K562 (cell line): Measurements from ENCODE around the gene PRSS53. TPM values are rescaled to one million over a fixed set of nuclear protein-coding genes. Genes with fewer than 3 reads are reported as not detected.
A peak's percentile ranks its signal among the peaks of the same experiment; 100 is the strongest.

Experiments
- ATAC-seq: fragments of 200-7000 bp; cut with Tn5 transposase; 3 replicates; pipeline ENCODE4 v1.9.1; 2020; ENCODE audit warnings: moderate library complexity
- BruUV-seq: library from RNA; stranded (reverse); fragments of 400-500 nt; replicated peaks from 2 replicates; lab custom pipeline; 2021; lab: Mats Ljungman, UMichigan
- CTCF ChIA-PET: fragments of 300-600 bp; formaldehyde crosslinking; extraction: SDS; loops from one replicate; lab custom pipeline; 2021; ENCODE audit warnings: low intra/inter-chr PET ratio; lab: Yijun Ruan, JAX
- POLR2A ChIA-PET: fragments of 300-600, 350-650 bp; sonication (Branson Sonifier 250); formaldehyde crosslinking; extraction: SDS; loops from one replicate; lab custom pipeline; 2021; ENCODE audit warnings: antibody characterized with exemption, inconsistent platforms; lab: Yijun Ruan, JAX
- DNase-seq, 4 experiments: peaks; one replicate each; pipeline versions ENCODE4 v3.0.0 to v3.0.0-alpha.2; 2011 to 2018; ENCODE audit warnings: low spot score in 3 of 4, mixed read lengths in 3 of 4; ENCODE audit errors: extremely low read depth in 1 of 4
- FAIRE-seq: peaks from 2 replicates; lab custom pipeline; 2011; peaks lifted over from hg19 to GRCh38; lab: Jason Lieb, UNC
- H2AFZ ChIP-seq: 2 replicates; pipeline ENCODE4 v1.6.0; 2011; ENCODE audit warnings: low read depth, low read length, control low read depth, inconsistent platforms
- H3K27ac ChIP-seq: fragments of 200-600 bp; 3 replicates; pipeline ENCODE4 v1.8.0; 2011; ENCODE audit warnings: low read depth, mild to moderate bottlenecking, control low read depth, inconsistent platforms, low read length, moderate library complexity, mixed read lengths; ENCODE audit errors: extremely low read depth
- H3K27me3 ChIP-seq, 2 experiments: fragments of 300-600 bp in 1 of 2; 2 replicates in 1 of 2; 3 replicates in 1 of 2; pipeline versions ENCODE4 v1.6.0 to v1.8.0; 2011; ENCODE audit warnings: inconsistent platforms in 2 of 2, low read length in 2 of 2, mild to moderate bottlenecking in 1 of 2, mixed read lengths in 1 of 2, moderate library complexity in 1 of 2; ENCODE audit not compliant: control insufficient read depth in 2 of 2, insufficient read depth in 2 of 2
- H3K36me3 ChIP-seq: fragments of 300-600 bp; 3 replicates; pipeline ENCODE4 v1.8.0; 2011; ENCODE audit warnings: mild to moderate bottlenecking, low read length, inconsistent platforms; ENCODE audit not compliant: control insufficient read depth, insufficient read depth
- H3K4me1 ChIP-seq, 2 experiments: fragments of 200-600 bp in 1 of 2; replicated peaks in 1 of 2; 2 replicates in 1 of 2; 3 replicates in 1 of 2; pipeline versions ENCODE4 v1.5.1 to v1.8.0; 2011; ENCODE audit warnings: inconsistent platforms in 2 of 2, low read length in 2 of 2, mild to moderate bottlenecking in 1 of 2, mixed read lengths in 1 of 2, moderate library complexity in 1 of 2; ENCODE audit not compliant: control insufficient read depth in 2 of 2, insufficient read depth in 2 of 2
- H3K4me2 ChIP-seq: 2 replicates; pipeline ENCODE4 v1.6.1; 2011; ENCODE audit warnings: low read length, control low read depth, inconsistent platforms, mixed read lengths; ENCODE audit not compliant: insufficient read depth
- H3K4me3 ChIP-seq: fragments of 200-600 bp; sonication (generic), shearing (Covaris generic); 2 replicates; pipeline ENCODE4 v1.5.1; 2016; ENCODE audit warnings: control low read depth, inconsistent platforms
- H3K79me2 ChIP-seq: fragments of 200-600 bp; 3 replicates; pipeline ENCODE4 v1.8.0; 2011; ENCODE audit warnings: low read length, inconsistent platforms; ENCODE audit not compliant: control insufficient read depth, insufficient read depth
- H3K9ac ChIP-seq, 2 experiments: 2 replicates each; pipeline versions ENCODE4 v1.6.0 to v1.6.1; 2011; ENCODE audit warnings: low read depth in 2 of 2, low read length in 2 of 2, control low read depth in 1 of 2, inconsistent platforms in 1 of 2, mild to moderate bottlenecking in 1 of 2, mixed read lengths in 1 of 2; ENCODE audit not compliant: insufficient read depth in 1 of 2
- H3K9me1 ChIP-seq: one replicate; pipeline ENCODE4 v1.6.0; 2011; ENCODE audit warnings: inconsistent platforms, mild to moderate bottlenecking, low read length, moderate library complexity; ENCODE audit not compliant: control insufficient read depth, insufficient read depth
- H3K9me3 ChIP-seq: replicated peaks from 2 replicates; pipeline ENCODE4 v1.5.1; 2011; ENCODE audit warnings: low read depth, low read length, inconsistent platforms; ENCODE audit not compliant: control insufficient read depth, insufficient read depth
- H4K20me1 ChIP-seq: replicated peaks from 2 replicates; pipeline ENCODE4 v1.6.1; 2011; ENCODE audit warnings: low read length, inconsistent platforms, mixed read lengths; ENCODE audit not compliant: control insufficient read depth, insufficient read depth
- CC2D1A ChIP-seq: fragments of 450-650 bp; IDR thresholded peaks from 2 replicates; pipeline ENCODE4 v1.6.1; 2017; ENCODE audit warnings: mild to moderate bottlenecking
- EZH2 ChIP-seq: IDR thresholded peaks from 2 replicates; pipeline ENCODE4 v1.6.1; 2012; ENCODE audit warnings: low read depth, mild to moderate bottlenecking, inconsistent platforms, low read length, borderline replicate concordance
- GMEB1 ChIP-seq: fragments of 250-450 bp; sonication (Bioruptor Pico); IDR thresholded peaks from 2 replicates; pipeline ENCODE4 v1.4.0; 2020; ENCODE audit warnings: mild to moderate bottlenecking
- GTF2F1 ChIP-seq: IDR thresholded peaks from 2 replicates; pipeline ENCODE4 v1.6.1; 2011; ENCODE audit warnings: low read depth, low read length, improper control_type of control experiment
- HNRNPH1 ChIP-seq: fragments of 200-400 bp; formaldehyde crosslinking; optimal IDR thresholded peaks from 2 replicates; pipeline ENCODE3; 2017; ENCODE audit warnings: low read depth, mild to moderate bottlenecking, low read length, moderate library complexity
- NR2C1 ChIP-seq, 2 experiments: fragments of 450-650 bp; IDR thresholded peaks; 2 replicates each; pipeline ENCODE4 v1.6.1; 2017; ENCODE audit warnings: mild to moderate bottlenecking in 2 of 2, antibody characterized with exemption in 1 of 2, inconsistent platforms in 1 of 2, missing compliant biosample characterization in 1 of 2, missing genetic modification characterization in 1 of 2
- SRSF1 ChIP-seq: fragments of 200-400 bp; formaldehyde crosslinking; IDR thresholded peaks from 2 replicates; pipeline ENCODE4 v1.6.1; 2017; ENCODE audit warnings: mild to moderate bottlenecking, low read depth, low read length, moderate library complexity
- TAF9B ChIP-seq: fragments of 450-650 bp; IDR thresholded peaks from 2 replicates; pipeline ENCODE4 v1.6.1; 2018; ENCODE audit warnings: mild to moderate bottlenecking; ENCODE audit not compliant: partially characterized antibody
- ZBTB9 ChIP-seq: fragments of 450-650 bp; formaldehyde crosslinking; IDR thresholded peaks from 2 replicates; pipeline ENCODE4 v1.4.0; 2020; ENCODE audit warnings: mild to moderate bottlenecking, moderate library complexity
- WGBS: fragments of 100-300 bp; shearing (Covaris generic); methylation state at CpG from one replicate; pipeline ENCODE4 v1.1.6; 2016; ENCODE audit warnings: low coverage, mixed read lengths; ENCODE audit not compliant: insufficient coverage; ENCODE audit errors: missing lambda C conversion rate; 5-methylcytosine and 5-hydroxymethylcytosine counted together
- in situ Hi-C: fragments of 300-500 bp; cut with MboI; formaldehyde crosslinking; loops from 4 replicates; pipeline ENCODE4 v1.15.0; 2018; ENCODE audit warnings: inconsistent platforms, mixed read lengths
- intact Hi-C: fragments of 100-400 bp; cut with micrococcal nuclease; formaldehyde crosslinking; loops from 2 replicates; pipeline ENCODE4 v1.14.2; 2022
- polyA plus RNA-seq, 8 experiments: library from polyadenylated mRNA; depleted of rRNA in 4 of 8; stranded (reverse) in 5 of 8; unstranded in 3 of 8; fragments of >200 nt; fragmentation: Nextera tagmentation in 2 of 8; fragmentation: Illumina TruSeq in 1 of 8; extraction: Ambion mirVana in 2 of 8; extraction: Trizol in 1 of 8; gene quantifications; 2 replicates each; pipeline versions ENCODE4 v1.2.1 to v1.2.3, GENCODE V29; 2011 to 2014; ENCODE audit warnings: inconsistent platforms in 1 of 8, missing spikeins in 1 of 8
- total RNA-seq, 7 experiments: library from RNA; depleted of rRNA in 6 of 7; stranded (reverse); fragments of >200 nt in 6 of 7; fragmentation: Illumina TruSeq in 2 of 7; extraction: Trizol in 2 of 7; gene quantifications; 2 replicates each; pipeline versions ENCODE4 v1.2.1 to v1.2.3, GENCODE V29; 2011 to 2021; ENCODE audit warnings: low replicate concordance in 1 of 7
- TF ChIP-seq, protein P1 (sequence below): fragments of 250-450 bp; sonication (Bioruptor Pico); IDR thresholded peaks from 2 replicates; pipeline ENCODE4 v1.5.0; 2020; ENCODE audit warnings: mild to moderate bottlenecking, borderline replicate concordance
- TF ChIP-seq, protein P2 (sequence below), 2 experiments: IDR thresholded peaks in 1 of 2; conservative IDR thresholded peaks in 1 of 2; 2 replicates each; pipeline ENCODE4 v1.6.1; 2016; ENCODE audit warnings: low read depth in 2 of 2, mild to moderate bottlenecking in 1 of 2, missing compliant biosample characterization in 1 of 2, missing genetic modification characterization in 1 of 2, moderate library complexity in 1 of 2

PRSS53 gene
- total and polyA plus RNA-seq, 9 of the 15 experiments (the other 6 are each of a cell fraction or from before 2014, with no cell fraction given): 0.40 to 1.9 (median 0.78) TPM; not detected in 2

- Histone ChIP-seq H3K9me1 (no peaks in the 10 kb centered on the region), H3K79me2 (peaks cover 66% of the 10 kb centered on the region), H3K9ac (peak within 1 kb of the TSS; percentile 86 to 95), H4K20me1 (no peaks in the 10 kb centered on the region; the same call in 1 of the 2 replicates), H3K9me3 (no peaks in the 10 kb centered on the region), H2AFZ (peak within 1 kb of the TSS; percentile 95), H3K27ac (peak within 1 kb of the TSS; percentile 88), H3K4me1 (peaks cover 11 to 34% of the 10 kb centered on the region in 2 experiments; a peak in 4 of 5 replicates), H3K27me3 (no peaks in the 10 kb centered on the region), H3K36me3 (peaks cover 36% of the 10 kb centered on the region), H3K4me3 (peak within 1 kb of the TSS; percentile 79), H3K4me2 (peak within 1 kb of the TSS; percentile 97)
- intact Hi-C loops (loop anchor here (2.0 to 5.0 kb wide), 2 partner anchors 69 to 82 kb away; no protein-coding TSS in a partner anchor), in situ Hi-C loops (no loop called here)
- BruUV-seq: no TSS peak
- ChIA-PET CTCF (interaction anchor here (0.6 kb wide), 1 partner anchor 172 kb away, joined by 4 read pairs; no protein-coding TSS in a partner anchor), POLR2A (interaction anchor here (0.6 to 3.3 kb wide), 22 partner anchors 8 to 216 kb away, joined by 3 to 32 read pairs (median 4); partner anchors contain the start of genes FUS, KAT8, PRSS53 and STX4)
- FAIRE-seq: peak; percentile 99
- ATAC-seq: peak; percentile 91
- DNase-seq: peak; percentile 92 to 99 (median 94)
- WGBS: under 1% methylated on average over 40 of the region's 48 CpGs
- no peak; the same call in 1 of the 2 replicates for TF ChIP-seq CC2D1A
- no peak for TF ChIP-seq EZH2
- TF ChIP-seq GTF2F1: no peak
- no peak for TF ChIP-seq SRSF1
- TF ChIP-seq TAF9B: peak; percentile 79
- peak; percentile 90 for TF ChIP-seq NR2C1 (IDR thresholded peaks at IDR 0.05)
- TF ChIP-seq NR2C1 (tag; IDR thresholded peaks at IDR 0.05): peak; percentile 93
- TF ChIP-seq, protein P1, sequence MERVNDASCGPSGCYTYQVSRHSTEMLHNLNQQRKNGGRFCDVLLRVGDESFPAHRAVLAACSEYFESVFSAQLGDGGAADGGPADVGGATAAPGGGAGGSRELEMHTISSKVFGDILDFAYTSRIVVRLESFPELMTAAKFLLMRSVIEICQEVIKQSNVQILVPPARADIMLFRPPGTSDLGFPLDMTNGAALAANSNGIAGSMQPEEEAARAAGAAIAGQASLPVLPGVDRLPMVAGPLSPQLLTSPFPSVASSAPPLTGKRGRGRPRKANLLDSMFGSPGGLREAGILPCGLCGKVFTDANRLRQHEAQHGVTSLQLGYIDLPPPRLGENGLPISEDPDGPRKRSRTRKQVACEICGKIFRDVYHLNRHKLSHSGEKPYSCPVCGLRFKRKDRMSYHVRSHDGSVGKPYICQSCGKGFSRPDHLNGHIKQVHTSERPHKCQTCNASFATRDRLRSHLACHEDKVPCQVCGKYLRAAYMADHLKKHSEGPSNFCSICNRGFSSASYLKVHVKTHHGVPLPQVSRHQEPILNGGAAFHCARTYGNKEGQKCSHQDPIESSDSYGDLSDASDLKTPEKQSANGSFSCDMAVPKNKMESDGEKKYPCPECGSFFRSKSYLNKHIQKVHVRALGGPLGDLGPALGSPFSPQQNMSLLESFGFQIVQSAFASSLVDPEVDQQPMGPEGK (CRISPR knock-in tag): no peak
- no peak; the same call in 1 of the 2 replicates for TF ChIP-seq ZBTB9 (CRISPR knock-in tag)
- peak; percentile 95 for TF ChIP-seq GMEB1
- TF ChIP-seq HNRNPH1: no peak
- TF ChIP-seq, protein P2, sequence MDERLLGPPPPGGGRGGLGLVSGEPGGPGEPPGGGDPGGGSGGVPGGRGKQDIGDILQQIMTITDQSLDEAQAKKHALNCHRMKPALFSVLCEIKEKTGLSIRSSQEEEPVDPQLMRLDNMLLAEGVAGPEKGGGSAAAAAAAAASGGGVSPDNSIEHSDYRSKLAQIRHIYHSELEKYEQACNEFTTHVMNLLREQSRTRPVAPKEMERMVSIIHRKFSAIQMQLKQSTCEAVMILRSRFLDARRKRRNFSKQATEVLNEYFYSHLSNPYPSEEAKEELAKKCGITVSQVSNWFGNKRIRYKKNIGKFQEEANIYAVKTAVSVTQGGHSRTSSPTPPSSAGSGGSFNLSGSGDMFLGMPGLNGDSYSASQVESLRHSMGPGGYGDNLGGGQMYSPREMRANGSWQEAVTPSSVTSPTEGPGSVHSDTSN (CRISPR knock-in tag; IDR thresholded peaks at IDR 0.05; ENCODE audit: low read depth): no peak
- TF ChIP-seq, protein P2 (tag; conservative IDR thresholded peaks at IDR 0.05; ENCODE audit: low read depth): no peak
Measured at GRCh38 chr16:31073970-31074813, 14.6 kb downstream of the PRSS53 start, which contains the start of the genes ZNF646 and ZNF668. Gene ZNF646, plus strand, starts transcription at chr16:31074422. Its CDS starts 1,903 bp downstream, at chr16:31076325. Gene ZNF668, minus strand, starts transcription at chr16:31074240. Its CDS starts 9,781 bp downstream, at chr16:31064459.
